AG09319 (cell line): ENCODE measurements around the gene SHBG.
"Not testable (repeated sequence)": the region's sequence is repeated elsewhere in the genome, so short reads cannot be mapped to it uniquely, and the experiment has no call there.

Experiments used
- DNase-seq: peaks from one replicate; pipeline ENCODE4 v3.0.0-alpha.2; 2010; ENCODE audit warnings: low read depth; ENCODE audit errors: extremely low read depth
- TF ChIP-seq, protein P1 (sequence below): IDR thresholded peaks from 2 replicates; pipeline ENCODE4 v1.5.1; 2011; ENCODE audit warnings: low read depth, mild to moderate bottlenecking, inconsistent platforms, low read length, moderate library complexity

Gene SHBG

DNA sequence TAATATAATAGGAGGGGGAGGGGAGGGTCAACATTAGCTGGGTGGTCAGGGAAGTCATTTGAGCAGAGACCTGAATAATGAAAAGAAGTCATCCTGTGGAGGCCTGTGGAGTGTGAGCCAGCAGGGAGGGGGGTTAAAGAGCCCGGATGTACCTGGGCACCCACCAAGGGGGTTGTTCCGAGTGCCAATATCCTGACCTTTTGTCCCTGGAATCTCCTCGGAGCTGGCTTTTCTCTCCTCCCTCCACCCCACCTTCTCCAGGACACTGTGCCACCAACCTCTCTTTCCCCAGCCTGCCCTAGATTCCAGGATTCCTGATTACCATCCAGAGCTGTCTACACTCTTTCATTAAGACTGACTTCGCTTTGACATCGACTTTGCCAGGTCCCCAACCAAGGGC is 6.2 kb downstream of the SHBG start:
- no peak for DNase-seq

GRCh38 chr17:7640783-7641182 is 10.8 kb downstream of the SHBG start:
- TF ChIP-seq, protein P1, sequence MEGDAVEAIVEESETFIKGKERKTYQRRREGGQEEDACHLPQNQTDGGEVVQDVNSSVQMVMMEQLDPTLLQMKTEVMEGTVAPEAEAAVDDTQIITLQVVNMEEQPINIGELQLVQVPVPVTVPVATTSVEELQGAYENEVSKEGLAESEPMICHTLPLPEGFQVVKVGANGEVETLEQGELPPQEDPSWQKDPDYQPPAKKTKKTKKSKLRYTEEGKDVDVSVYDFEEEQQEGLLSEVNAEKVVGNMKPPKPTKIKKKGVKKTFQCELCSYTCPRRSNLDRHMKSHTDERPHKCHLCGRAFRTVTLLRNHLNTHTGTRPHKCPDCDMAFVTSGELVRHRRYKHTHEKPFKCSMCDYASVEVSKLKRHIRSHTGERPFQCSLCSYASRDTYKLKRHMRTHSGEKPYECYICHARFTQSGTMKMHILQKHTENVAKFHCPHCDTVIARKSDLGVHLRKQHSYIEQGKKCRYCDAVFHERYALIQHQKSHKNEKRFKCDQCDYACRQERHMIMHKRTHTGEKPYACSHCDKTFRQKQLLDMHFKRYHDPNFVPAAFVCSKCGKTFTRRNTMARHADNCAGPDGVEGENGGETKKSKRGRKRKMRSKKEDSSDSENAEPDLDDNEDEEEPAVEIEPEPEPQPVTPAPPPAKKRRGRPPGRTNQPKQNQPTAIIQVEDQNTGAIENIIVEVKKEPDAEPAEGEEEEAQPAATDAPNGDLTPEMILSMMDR = no peak
- no peak for DNase-seq

More for the DNA sequence above, 6.2 kb downstream of the SHBG start:
- TF ChIP-seq, protein P1 = no peak

DNA sequence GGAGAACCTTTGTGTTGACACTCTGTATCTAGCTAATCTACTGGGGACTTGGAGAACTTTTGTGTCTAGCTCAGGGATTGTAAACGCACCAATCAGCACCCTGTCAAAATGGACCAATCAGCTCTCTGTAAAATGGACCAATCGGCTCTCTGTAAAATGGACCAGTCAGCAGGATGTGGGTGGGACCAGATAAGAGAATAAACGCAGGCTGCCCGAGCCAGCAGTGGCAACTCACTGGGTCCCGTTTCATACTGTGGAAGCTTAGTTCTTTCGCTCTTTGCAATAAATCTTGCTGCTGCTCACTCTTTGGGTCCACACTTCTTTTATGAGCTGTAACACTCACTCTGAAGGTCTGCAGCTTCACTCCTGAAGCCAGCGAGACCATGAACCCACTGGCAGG is 11.7 kb downstream of the SHBG start:
- DNase-seq = not testable (repeated sequence)

GRCh38 chr17:7644775-7645174 is 14.8 kb downstream of the SHBG start:
- TF ChIP-seq, protein P1 = no peak
- no peak for DNase-seq

GRCh38 chr17:7646457-7646856 is 16.5 kb downstream of the SHBG start:
- no peak for DNase-seq
- TF ChIP-seq, protein P1 = no peak

DNA sequence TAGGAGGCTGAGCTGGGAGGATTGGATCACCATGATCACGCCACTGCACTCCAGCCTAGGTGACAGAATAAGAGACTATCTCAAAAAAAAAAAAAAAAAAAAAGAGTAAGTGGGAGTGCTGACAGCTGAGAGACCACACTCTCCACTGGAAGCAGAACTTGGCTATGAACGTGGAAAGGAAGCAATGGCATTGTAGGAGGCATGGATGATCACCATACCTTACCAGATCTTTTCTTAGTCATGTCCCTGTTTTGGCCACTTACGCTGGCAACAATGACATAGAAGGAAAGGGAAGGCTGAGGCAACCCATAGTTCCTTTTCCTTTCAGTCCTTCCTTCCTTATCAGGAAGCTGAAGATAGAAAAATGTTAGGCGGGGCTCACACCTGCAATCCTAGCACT is 17.1 kb downstream of the SHBG start:
- TF ChIP-seq, protein P1 = no peak
- no peak for DNase-seq

- TF ChIP-seq, protein P1 = no peak
- no peak for DNase-seq
Measured at GRCh38 chr17:7650509-7651096, 20.7 kb downstream of the SHBG start, which contains the start of gene ATP1B2. ATP1B2 (plus strand) TSS chr17:7650926; CDS start chr17:7651519, 593 bp downstream.

GRCh38 chr17:7651097-7651664 is 21.2 kb downstream of the SHBG start:
- no peak for DNase-seq
- TF ChIP-seq, protein P1 = no peak
